ENCODE measurements around the gene SOX4.

Gene SOX4

GRCh38 chr6:21639316-21639715, 45.8 kb downstream of the SOX4 start:
- DNase-seq (ENCODE audit: low read depth): no peak
- no peak for TF ChIP-seq CTCF (IDR thresholded peaks at IDR 0.05; ENCODE audit: low read depth, low read length)
- TF ChIP-seq POLR2A (IDR thresholded peaks at IDR 0.05; ENCODE audit: extremely low read depth, insufficient read length): no peak
- TF ChIP-seq MYC (IDR thresholded peaks at IDR 0.05; ENCODE audit: low read depth, low read length): no peak
- TF ChIP-seq MAX (IDR thresholded peaks at IDR 0.05; ENCODE audit: low read depth, low read length): no peak
- no peak overlapping the region for H3K4me3 ChIP-seq (ENCODE audit: low read depth, low read length)

Measured in NB4 (cell line).